ENCODE measurements around the gene TNFRSF14.

DNA sequence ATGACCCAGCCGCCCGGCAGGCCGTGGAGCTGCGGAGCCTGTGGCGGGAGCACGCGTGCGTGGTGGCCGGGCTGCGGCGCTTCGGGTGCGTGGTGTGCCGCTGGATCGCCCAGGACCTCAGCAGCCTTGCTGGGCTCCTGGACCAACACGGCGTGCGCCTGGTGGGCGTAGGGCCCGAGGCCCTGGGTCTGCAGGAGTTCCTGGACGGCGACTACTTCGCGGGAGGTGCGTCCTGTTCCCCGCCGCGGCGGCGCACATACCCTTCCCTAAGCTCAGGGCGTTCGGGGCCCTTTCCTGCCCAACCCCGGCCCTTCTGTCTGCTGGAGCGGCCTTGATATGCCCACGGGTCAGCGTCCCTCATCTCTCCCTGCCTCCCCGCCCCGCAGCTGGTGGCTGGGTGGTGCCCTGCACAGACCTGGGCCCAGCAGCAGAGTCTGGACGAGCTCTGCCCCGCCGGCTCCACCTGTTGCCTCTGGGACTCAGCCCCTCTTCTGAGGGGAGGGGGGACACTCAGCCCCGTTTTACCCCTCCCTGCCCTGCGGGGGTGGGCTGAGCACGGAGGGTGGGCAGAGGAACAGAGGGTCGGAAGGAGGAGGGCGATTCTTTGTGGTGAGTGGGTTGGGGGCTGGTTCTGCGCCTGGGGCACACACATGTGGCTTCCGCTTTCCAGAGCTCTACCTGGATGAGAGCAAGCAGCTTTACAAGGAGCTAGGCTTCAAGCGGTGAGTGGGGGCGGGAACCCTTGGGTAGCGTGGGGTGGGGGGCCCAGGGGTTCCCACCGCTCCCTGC lies 31.1 kb downstream of the TNFRSF14 start:
- TF ChIP-seq CTCF (IDR thresholded peaks at IDR 0.05; ENCODE audit: insufficient read depth, low read depth, low read length) (no peak), EZH2 (IDR thresholded peaks at IDR 0.05; ENCODE audit: insufficient read depth, low read length) (no peak)
